Hepatocyte (in vitro differentiated cells): ENCODE data around the gene ARSK.

Experiments
- CTCF ChIP-seq: fragments of 200-600 bp; sonication (generic); IDR thresholded peaks from 2 replicates; pipeline ENCODE4 v1.5.1; 2016; ENCODE audit warnings: antibody characterized with exemption, mild to moderate bottlenecking; ENCODE audit not compliant: poor library complexity
- EZH2 ChIP-seq: fragments of 200-600 bp; sonication (generic); IDR thresholded peaks from 2 replicates; pipeline ENCODE4 v1.6.1; 2016; ENCODE audit warnings: antibody characterized with exemption, mild to moderate bottlenecking, borderline replicate concordance

- no peak for TF ChIP-seq CTCF
- TF ChIP-seq EZH2: no peak
Observed at GRCh38 chr5:95627971-95628810, 73.3 kb downstream of the ARSK start.
